Stomach smooth muscle (tissue), 2 donors: ENCODE results near the gene ITM2B.
A peak's percentile ranks its signal among the peaks of the same experiment; 100 is the strongest.
"Not testable (repeated sequence)": the region's sequence is repeated elsewhere in the genome, so short reads cannot be mapped to it uniquely, and the experiment has no call there.

ENCODE experiments used
- H3K27ac ChIP-seq: one replicate; pipeline ENCODE4 v1.7.0; 2013; ENCODE audit warnings: mild to moderate bottlenecking, low read length, inconsistent platforms
- H3K27me3 ChIP-seq, 2 donors: one replicate each; pipeline ENCODE4 v1.7.0; 2013; ENCODE audit warnings: low read length in 2 of 2; ENCODE audit not compliant: insufficient read depth in 2 of 2, control insufficient read depth in 1 of 2
- H3K36me3 ChIP-seq, 2 donors: one replicate each; pipeline ENCODE4 v1.7.0; 2013; ENCODE audit warnings: low read length in 2 of 2; ENCODE audit not compliant: control insufficient read depth in 2 of 2, insufficient read depth in 2 of 2
- H3K4me1 ChIP-seq: one replicate; pipeline ENCODE4 v1.7.0; 2013; ENCODE audit warnings: low read length; ENCODE audit not compliant: control insufficient read depth, insufficient read depth
- H3K4me3 ChIP-seq, 2 donors: one replicate each; pipeline ENCODE4 v1.7.0; 2013; ENCODE audit warnings: low read length in 2 of 2
- H3K9ac ChIP-seq, 2 donors: one replicate each; pipeline ENCODE4 v1.7.0; 2013; ENCODE audit warnings: low read length in 2 of 2, mild to moderate bottlenecking in 1 of 2
- H3K9me3 ChIP-seq, 2 donors: one replicate each; pipeline ENCODE4 v1.7.0; 2013; ENCODE audit warnings: low read length in 2 of 2; ENCODE audit not compliant: control insufficient read depth in 2 of 2
- donor health status: healthy.
- donor health status: Pancreatic carcinoma.

Gene ITM2B

GRCh38 chr13:48207207-48207606, 25.8 kb upstream of the ITM2B start:
- H3K27me3 ChIP-seq, H3K27ac ChIP-seq, H3K9ac ChIP-seq, H3K36me3 ChIP-seq, H3K4me3 ChIP-seq, H3K9me3 ChIP-seq, H3K4me1 ChIP-seq: not testable (repeated sequence)

GRCh38 chr13:48210178-48210577, 22.8 kb upstream of the ITM2B start:
- no peaks in the 10 kb centered on the region for H3K9me3 ChIP-seq

GRCh38 chr13:48214519-48215121, 18.4 kb upstream of the ITM2B start:
- Histone ChIP-seq H3K27me3 (no peaks in the 10 kb centered on the region), H3K9me3 (no peaks in the 10 kb centered on the region), H3K4me1 (no peaks in the 10 kb centered on the region), H3K27ac (no peak overlapping the region), H3K36me3 (no peaks in the 10 kb centered on the region), H3K4me3 (no peak overlapping the region), H3K9ac (no peak overlapping the region)

More at GRCh38 chr13:48210178-48210577, 22.8 kb upstream of the ITM2B start:
- H3K4me3 ChIP-seq, result no peak overlapping the region
- H3K36me3 ChIP-seq, result no peaks in the 10 kb centered on the region
- no peak overlapping the region for H3K9ac ChIP-seq
- no peaks in the 10 kb centered on the region for H3K4me1 ChIP-seq
- no peaks in the 10 kb centered on the region for H3K27me3 ChIP-seq
- no peak overlapping the region for H3K27ac ChIP-seq

- not testable (repeated sequence) for H3K4me3 ChIP-seq, H3K36me3 ChIP-seq, H3K4me1 ChIP-seq, H3K9ac ChIP-seq, H3K27me3 ChIP-seq, H3K27ac ChIP-seq, H3K9me3 ChIP-seq
Observed at GRCh38 chr13:48215511-48216203, 17.3 kb upstream of the ITM2B start.

GRCh38 chr13:48216204-48216711, 16.7 kb upstream of the ITM2B start:
- Histone ChIP-seq H3K27me3 (no peaks in the 10 kb centered on the region), H3K4me1 (no peaks in the 10 kb centered on the region), H3K36me3 (no peaks in the 10 kb centered on the region), H3K4me3 (no peak overlapping the region), H3K9ac (no peak overlapping the region), H3K9me3 (no peaks in the 10 kb centered on the region), H3K27ac (no peak overlapping the region)

GRCh38 chr13:48220592-48220980, 12.4 kb upstream of the ITM2B start:
- Histone ChIP-seq H3K27ac (no peak overlapping the region), H3K4me3 (no peak overlapping the region), H3K27me3 (no peaks in the 10 kb centered on the region), H3K9me3 (no peaks in the 10 kb centered on the region), H3K4me1 (no peaks in the 10 kb centered on the region), H3K9ac (no peak overlapping the region), H3K36me3 (no peaks in the 10 kb centered on the region)

GRCh38 chr13:48220981-48221685, 11.9 kb upstream of the ITM2B start:
- H3K27me3 ChIP-seq, result no peaks in the 10 kb centered on the region
- H3K4me1 ChIP-seq, result no peaks in the 10 kb centered on the region
- H3K4me3 ChIP-seq, result peak overlapping the region in 1 of 2 donors; percentile 29
- H3K9me3 ChIP-seq, result no peaks in the 10 kb centered on the region
- H3K27ac ChIP-seq, result no peak overlapping the region
- no peaks in the 10 kb centered on the region for H3K36me3 ChIP-seq
- H3K9ac ChIP-seq, result no peak overlapping the region

- Histone ChIP-seq H3K9ac (no peak overlapping the region), H3K4me3 (peak overlapping the region in 1 of 2 donors; percentile 29), H3K9me3 (no peaks in the 10 kb centered on the region), H3K36me3 (no peaks in the 10 kb centered on the region), H3K27ac (no peak overlapping the region), H3K27me3 (no peaks in the 10 kb centered on the region), H3K4me1 (no peaks in the 10 kb centered on the region)
Observed at GRCh38 chr13:48221686-48222187, 11.3 kb upstream of the ITM2B start.

GRCh38 chr13:48222358-48223301, 10.4 kb upstream of the ITM2B start:
- H3K9me3 ChIP-seq, result no peaks in the 10 kb centered on the region
- no peaks in the 10 kb centered on the region for H3K4me1 ChIP-seq
- no peaks in the 10 kb centered on the region for H3K27me3 ChIP-seq
- H3K36me3 ChIP-seq, result no peaks in the 10 kb centered on the region
- peak overlapping the region; percentile 2 to 44 for H3K4me3 ChIP-seq
- H3K27ac ChIP-seq, result no peak overlapping the region
- H3K9ac ChIP-seq, result no peak overlapping the region

GRCh38 chr13:48224701-48225100, 8.3 kb upstream of the ITM2B start:
- no peak overlapping the region for H3K9ac ChIP-seq
- H3K36me3 ChIP-seq, result no peaks in the 10 kb centered on the region
- no peaks in the 10 kb centered on the region for H3K27me3 ChIP-seq

More at GRCh38 chr13:48224701-48225100, 8.3 kb upstream of the ITM2B start:
- no peak overlapping the region for H3K4me3 ChIP-seq
- no peaks in the 10 kb centered on the region for H3K4me1 ChIP-seq
- no peaks in the 10 kb centered on the region for H3K9me3 ChIP-seq
- no peak overlapping the region for H3K27ac ChIP-seq
